ENCODE measurements around the gene OR2A14. TPM values are rescaled to one million over a fixed set of nuclear protein-coding genes. Genes with fewer than 3 reads are reported as not detected.
A peak's percentile ranks its signal among the peaks of the same experiment; 100 is the strongest.
"Not testable (repeated sequence)": the region's sequence is repeated elsewhere in the genome, so short reads cannot be mapped to it uniquely, and the experiment has no call there.

Gene OR2A14
- polyA plus RNA-seq, 1 experiment, result not detected

DNA sequence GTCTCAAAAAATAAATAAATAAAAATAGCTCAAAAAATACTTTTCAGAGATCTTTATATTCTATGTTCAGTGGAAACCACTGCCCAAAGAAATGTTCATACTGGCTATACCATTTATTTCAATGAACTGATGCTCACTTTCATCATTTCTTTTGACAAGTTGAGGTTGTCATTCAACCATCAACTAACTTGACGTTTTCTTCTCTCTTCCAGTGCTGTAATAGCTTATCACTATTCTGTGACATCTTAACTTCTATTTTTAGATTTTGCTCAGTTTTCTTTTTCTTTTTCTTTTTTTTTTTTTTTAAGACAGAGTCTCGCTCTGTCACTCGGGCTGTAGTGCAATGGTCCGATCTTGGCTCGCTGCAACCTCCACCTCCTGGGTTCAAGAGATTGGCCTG, 51.6 kb downstream of the OR2A14 start:
- no peak overlapping the region for H3K27ac ChIP-seq (ENCODE audit: low read depth, low read length)
- H3K27me3 ChIP-seq (ENCODE audit: control insufficient read depth, insufficient read depth, low read length), result no peaks in the 10 kb centered on the region
- H3K4me3 ChIP-seq (ENCODE audit: low read depth, low read length), result no peak overlapping the region
- DNase-seq (ENCODE audit: low read depth, low spot score), result no peak
- CTCF ChIA-PET, result interaction anchor here (0.6 to 0.9 kb wide), 2 partner anchors 218 to 1894 kb away, joined by 3 to 4 read pairs; no protein-coding TSS in a partner anchor
- no peaks in the 10 kb centered on the region for H3K9me3 ChIP-seq (ENCODE audit: control insufficient read depth, insufficient read depth, low read length)
- TF ChIP-seq, protein P1, sequence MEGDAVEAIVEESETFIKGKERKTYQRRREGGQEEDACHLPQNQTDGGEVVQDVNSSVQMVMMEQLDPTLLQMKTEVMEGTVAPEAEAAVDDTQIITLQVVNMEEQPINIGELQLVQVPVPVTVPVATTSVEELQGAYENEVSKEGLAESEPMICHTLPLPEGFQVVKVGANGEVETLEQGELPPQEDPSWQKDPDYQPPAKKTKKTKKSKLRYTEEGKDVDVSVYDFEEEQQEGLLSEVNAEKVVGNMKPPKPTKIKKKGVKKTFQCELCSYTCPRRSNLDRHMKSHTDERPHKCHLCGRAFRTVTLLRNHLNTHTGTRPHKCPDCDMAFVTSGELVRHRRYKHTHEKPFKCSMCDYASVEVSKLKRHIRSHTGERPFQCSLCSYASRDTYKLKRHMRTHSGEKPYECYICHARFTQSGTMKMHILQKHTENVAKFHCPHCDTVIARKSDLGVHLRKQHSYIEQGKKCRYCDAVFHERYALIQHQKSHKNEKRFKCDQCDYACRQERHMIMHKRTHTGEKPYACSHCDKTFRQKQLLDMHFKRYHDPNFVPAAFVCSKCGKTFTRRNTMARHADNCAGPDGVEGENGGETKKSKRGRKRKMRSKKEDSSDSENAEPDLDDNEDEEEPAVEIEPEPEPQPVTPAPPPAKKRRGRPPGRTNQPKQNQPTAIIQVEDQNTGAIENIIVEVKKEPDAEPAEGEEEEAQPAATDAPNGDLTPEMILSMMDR (IDR thresholded peaks at IDR 0.05; ENCODE audit: low read depth, low read length), result no peak
- POLR2A ChIA-PET, result no interaction called here

DNA sequence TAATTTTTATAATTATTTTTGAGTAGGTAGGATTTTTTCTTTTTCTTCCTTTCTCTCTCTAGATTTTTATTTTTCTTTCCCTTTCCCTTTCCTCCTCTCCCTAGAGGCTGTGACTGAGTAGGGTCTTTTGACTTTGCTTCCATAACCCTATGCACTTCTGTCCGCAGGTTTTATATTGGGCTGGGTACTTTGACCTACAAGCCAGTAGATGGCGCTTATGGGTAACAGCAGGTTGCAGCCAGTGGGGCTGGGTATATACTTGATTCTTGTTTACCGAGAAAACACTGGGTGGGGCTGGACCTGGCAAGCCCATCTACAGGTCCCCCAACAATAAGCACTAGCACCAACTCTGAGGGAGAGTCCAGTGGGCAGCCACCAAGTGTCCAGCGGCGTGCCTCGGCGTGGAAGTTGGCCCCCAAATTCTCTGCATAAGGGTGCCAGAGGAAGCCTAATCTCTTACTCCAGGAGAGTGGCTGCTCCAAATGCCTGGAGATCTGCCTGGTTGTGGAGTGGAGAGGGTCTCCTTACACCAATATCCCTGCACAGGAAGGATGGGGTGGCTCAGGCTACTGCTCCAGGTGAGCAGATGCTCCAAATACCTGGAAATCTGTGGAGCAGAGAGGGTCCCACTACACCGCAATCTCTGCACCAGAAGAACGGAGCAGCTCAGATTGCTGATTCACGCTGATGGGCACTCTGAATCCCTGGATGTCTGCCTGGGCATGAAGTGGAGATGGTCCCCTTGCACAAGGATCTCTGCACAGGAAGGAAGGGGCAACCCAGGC, 55.6 kb downstream of the OR2A14 start:
- POLR2A ChIA-PET; H3K27me3 ChIP-seq (ENCODE audit: control insufficient read depth, insufficient read depth, low read length); DNase-seq (ENCODE audit: low read depth, low spot score); H3K9me3 ChIP-seq (ENCODE audit: control insufficient read depth, insufficient read depth, low read length); H3K4me3 ChIP-seq (ENCODE audit: low read depth, low read length); H3K27ac ChIP-seq (ENCODE audit: low read depth, low read length): not testable (repeated sequence)
- TF ChIP-seq, protein P1 (IDR thresholded peaks at IDR 0.05; ENCODE audit: low read depth, low read length), result peak; percentile 26
- CTCF ChIA-PET, result interaction anchor here (1.2 to 1.8 kb wide), 2 partner anchors 213 to 215 kb away, joined by 8 to 24 read pairs; no protein-coding TSS in a partner anchor

DNA sequence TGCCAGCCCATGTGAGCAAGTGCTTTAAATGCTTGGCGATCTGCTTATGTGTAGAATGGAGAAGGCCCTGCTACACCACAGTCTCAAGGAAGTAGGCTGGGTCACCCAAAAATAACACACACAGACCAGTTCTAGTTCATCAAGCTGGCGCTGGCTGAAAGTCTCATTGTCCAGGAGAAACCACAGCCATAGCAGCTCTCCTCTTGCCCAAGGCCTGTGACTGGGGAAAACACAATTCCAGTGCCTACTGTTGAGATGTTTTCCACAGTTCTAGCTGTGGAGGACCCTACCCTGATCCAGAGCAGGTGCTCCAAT, 56.1 kb downstream of the OR2A14 start:
- H3K27ac ChIP-seq (ENCODE audit: low read depth, low read length); CTCF ChIA-PET; POLR2A ChIA-PET; DNase-seq (ENCODE audit: low read depth, low spot score); H3K9me3 ChIP-seq (ENCODE audit: control insufficient read depth, insufficient read depth, low read length); H3K27me3 ChIP-seq (ENCODE audit: control insufficient read depth, insufficient read depth, low read length); H3K4me3 ChIP-seq (ENCODE audit: low read depth, low read length): not testable (repeated sequence)

Small RNAs within 50 kb of the gene (small RNA-seq; reads per million reads assigned to genes)
- not detected for gene OR2A41P (ENCODE audit: insufficient read length, low read depth)

Other genes starting within 250 kb of the OR2A14 start
- gene TCAF1, start 221.0 kb upstream of the OR2A14 start, polyA plus RNA-seq (2011; rRNA removed), result 57.0 and 61.3 TPM in 2 replicates
- gene OR2F2, start 187.9 kb upstream of the OR2A14 start, polyA plus RNA-seq (2011; rRNA removed), result not detected in 2 replicates
- gene OR2F1, start 168.3 kb upstream of the OR2A14 start, polyA plus RNA-seq (2011; rRNA removed), result not detected in 2 replicates
- gene OR6B1, start 122.9 kb upstream of the OR2A14 start, polyA plus RNA-seq (2011; rRNA removed), result not detected in 2 replicates
- gene OR2A5, start 74.2 kb upstream of the OR2A14 start, polyA plus RNA-seq (2011; rRNA removed), result not detected in 2 replicates
- not detected in 2 replicates for gene OR2A25, start 53.4 kb upstream of the OR2A14 start, polyA plus RNA-seq (2011; rRNA removed)
- not detected in 2 replicates for gene OR2A12, start 36.9 kb upstream of the OR2A14 start, polyA plus RNA-seq (2011; rRNA removed)
- not detected in 2 replicates for gene OR2A2, start 13.6 kb upstream of the OR2A14 start, polyA plus RNA-seq (2011; rRNA removed)
- gene CTAGE4, start 60.3 kb downstream of the OR2A14 start, polyA plus RNA-seq (2011; rRNA removed), result 0.04 TPM in 1 of 2 replicates, not detected in the other
- gene ARHGEF35, start 72.7 kb downstream of the OR2A14 start, polyA plus RNA-seq (2011; rRNA removed), result 0.10 and 0.20 TPM in 2 replicates
- not detected in 2 replicates for gene OR2A42, start 116.4 kb downstream of the OR2A14 start, polyA plus RNA-seq (2011; rRNA removed)
- gene OR2A7, start 141.6 kb downstream of the OR2A14 start, polyA plus RNA-seq (2011; rRNA removed), result 0.06 TPM in 1 of 2 replicates, not detected in the other
- gene CTAGE8, start 146.1 kb downstream of the OR2A14 start, polyA plus RNA-seq (2011; rRNA removed), result 0.16 TPM in 1 of 2 replicates, not detected in the other
- gene OR2A1, start 189.2 kb downstream of the OR2A14 start, polyA plus RNA-seq (2011; rRNA removed), result not detected in 2 replicates
- gene ARHGEF5, start 232.2 kb downstream of the OR2A14 start, polyA plus RNA-seq (2011; rRNA removed), result 0.47 and 0.79 TPM in 2 replicates